Measurements from ENCODE around the gene SSR4. TPM values are rescaled to one million over a fixed set of nuclear protein-coding genes. Genes with fewer than 3 reads are reported as not detected.

Gene SSR4
- total RNA-seq, 1 experiment from 2014 or later: 203 TPM

DNA sequence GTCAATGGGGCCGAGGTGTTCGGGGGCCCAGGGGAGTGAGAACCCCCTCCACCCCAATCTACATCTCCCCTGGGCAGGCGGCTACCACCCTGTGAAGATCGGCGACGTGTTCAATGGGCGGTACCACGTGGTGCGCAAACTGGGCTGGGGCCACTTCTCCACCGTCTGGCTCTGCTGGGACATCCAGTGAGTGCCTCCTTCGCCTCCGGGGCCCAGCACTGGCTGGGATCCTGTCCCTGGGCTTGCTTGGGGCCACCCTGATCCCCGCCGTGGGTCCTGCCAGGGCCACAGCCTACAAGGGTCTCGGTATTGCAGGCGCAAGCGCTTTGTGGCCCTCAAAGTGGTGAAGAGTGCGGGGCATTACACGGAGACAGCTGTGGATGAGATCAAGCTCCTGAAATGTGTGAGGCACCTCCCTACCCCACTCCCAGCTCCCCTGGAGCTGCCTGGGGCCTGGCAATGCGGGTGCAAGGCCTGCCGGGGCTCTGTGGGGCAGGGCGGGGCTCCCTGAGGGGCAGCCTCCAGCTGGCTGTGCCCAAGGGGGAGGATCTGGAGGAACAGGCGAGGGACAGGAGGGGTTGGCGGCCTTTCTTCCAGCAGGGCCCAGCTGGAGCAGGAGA lies 12.9 kb upstream of the SSR4 start (continued):
- TF ChIP-seq NR1H2 (CRISPR knock-in tag; IDR thresholded peaks at IDR 0.05) (no peak), HMGA2 (CRISPR knock-in tag; IDR thresholded peaks at IDR 0.05) (no peak), SMAD3 (CRISPR knock-in tag; IDR thresholded peaks at IDR 0.05; ENCODE audit: borderline replicate concordance) (no peak)
- TF ChIP-seq, protein P1, sequence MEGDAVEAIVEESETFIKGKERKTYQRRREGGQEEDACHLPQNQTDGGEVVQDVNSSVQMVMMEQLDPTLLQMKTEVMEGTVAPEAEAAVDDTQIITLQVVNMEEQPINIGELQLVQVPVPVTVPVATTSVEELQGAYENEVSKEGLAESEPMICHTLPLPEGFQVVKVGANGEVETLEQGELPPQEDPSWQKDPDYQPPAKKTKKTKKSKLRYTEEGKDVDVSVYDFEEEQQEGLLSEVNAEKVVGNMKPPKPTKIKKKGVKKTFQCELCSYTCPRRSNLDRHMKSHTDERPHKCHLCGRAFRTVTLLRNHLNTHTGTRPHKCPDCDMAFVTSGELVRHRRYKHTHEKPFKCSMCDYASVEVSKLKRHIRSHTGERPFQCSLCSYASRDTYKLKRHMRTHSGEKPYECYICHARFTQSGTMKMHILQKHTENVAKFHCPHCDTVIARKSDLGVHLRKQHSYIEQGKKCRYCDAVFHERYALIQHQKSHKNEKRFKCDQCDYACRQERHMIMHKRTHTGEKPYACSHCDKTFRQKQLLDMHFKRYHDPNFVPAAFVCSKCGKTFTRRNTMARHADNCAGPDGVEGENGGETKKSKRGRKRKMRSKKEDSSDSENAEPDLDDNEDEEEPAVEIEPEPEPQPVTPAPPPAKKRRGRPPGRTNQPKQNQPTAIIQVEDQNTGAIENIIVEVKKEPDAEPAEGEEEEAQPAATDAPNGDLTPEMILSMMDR (IDR thresholded peaks at IDR 0.05): no peak
- TF ChIP-seq, protein P2, sequence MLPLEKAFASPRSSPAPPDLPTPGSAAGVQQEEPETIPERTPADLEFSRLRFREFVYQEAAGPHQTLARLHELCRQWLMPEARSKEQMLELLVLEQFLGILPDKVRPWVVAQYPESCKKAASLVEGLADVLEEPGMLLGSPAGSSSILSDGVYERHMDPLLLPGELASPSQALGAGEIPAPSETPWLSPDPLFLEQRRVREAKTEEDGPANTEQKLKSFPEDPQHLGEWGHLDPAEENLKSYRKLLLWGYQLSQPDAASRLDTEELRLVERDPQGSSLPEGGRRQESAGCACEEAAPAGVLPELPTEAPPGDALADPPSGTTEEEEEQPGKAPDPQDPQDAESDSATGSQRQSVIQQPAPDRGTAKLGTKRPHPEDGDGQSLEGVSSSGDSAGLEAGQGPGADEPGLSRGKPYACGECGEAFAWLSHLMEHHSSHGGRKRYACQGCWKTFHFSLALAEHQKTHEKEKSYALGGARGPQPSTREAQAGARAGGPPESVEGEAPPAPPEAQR (CRISPR knock-in tag; IDR thresholded peaks at IDR 0.05): no peak
- TF ChIP-seq, protein P3, sequence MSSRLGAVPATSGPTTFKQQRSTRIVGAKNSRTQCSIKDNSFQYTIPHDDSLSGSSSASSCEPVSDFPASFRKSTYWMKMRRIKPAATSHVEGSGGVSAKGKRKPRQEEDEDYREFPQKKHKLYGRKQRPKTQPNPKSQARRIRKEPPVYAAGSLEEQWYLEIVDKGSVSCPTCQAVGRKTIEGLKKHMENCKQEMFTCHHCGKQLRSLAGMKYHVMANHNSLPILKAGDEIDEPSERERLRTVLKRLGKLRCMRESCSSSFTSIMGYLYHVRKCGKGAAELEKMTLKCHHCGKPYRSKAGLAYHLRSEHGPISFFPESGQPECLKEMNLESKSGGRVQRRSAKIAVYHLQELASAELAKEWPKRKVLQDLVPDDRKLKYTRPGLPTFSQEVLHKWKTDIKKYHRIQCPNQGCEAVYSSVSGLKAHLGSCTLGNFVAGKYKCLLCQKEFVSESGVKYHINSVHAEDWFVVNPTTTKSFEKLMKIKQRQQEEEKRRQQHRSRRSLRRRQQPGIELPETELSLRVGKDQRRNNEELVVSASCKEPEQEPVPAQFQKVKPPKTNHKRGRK (CRISPR knock-in tag; IDR thresholded peaks at IDR 0.05; ENCODE audit: borderline replicate concordance): no peak

DNA sequence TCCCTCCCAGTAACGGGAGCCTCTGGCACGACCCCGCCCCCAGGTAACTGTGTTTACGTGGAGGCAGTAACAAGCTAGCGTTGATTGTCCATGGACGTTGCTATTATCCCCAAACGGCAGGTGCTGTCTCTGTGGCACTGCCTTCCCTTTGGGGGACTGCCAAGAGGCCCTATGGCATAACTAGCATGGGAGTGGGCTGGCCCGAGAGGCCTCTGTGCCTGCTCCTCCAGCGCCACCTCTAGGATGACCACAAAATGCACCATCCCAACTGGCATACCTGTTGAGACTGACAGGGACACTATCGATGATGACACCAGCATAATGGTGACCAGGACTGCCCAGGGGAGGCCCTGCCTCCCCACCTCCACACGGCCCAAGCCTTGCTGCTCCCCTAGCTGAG lies 12.2 kb upstream of the SSR4 start:
- ChIA-PET CTCF (interaction anchor here (0.9 to 1.1 kb wide), 3 partner anchors 12 to 165 kb away, joined by 5 to 6 read pairs (median 5); partner anchors contain the start of genes IDH3G and SSR4), POLR2A (no interaction called here)
- Mint-ChIP-seq H3K27ac (no peak overlapping the region), H3K36me3 (peaks cover 3% of the 10 kb centered on the region), H3K4me1 (no peaks in the 10 kb centered on the region; the same call in 1 of the 2 replicates), H3K27me3 (ENCODE audit: low read depth) (no peaks in the 10 kb centered on the region), H3K9me3 (no peaks in the 10 kb centered on the region), H3K4me3 (no peak overlapping the region)
- DNase-seq (ENCODE audit: low spot score): peak; percentile 48
- TF ChIP-seq, protein P4, sequence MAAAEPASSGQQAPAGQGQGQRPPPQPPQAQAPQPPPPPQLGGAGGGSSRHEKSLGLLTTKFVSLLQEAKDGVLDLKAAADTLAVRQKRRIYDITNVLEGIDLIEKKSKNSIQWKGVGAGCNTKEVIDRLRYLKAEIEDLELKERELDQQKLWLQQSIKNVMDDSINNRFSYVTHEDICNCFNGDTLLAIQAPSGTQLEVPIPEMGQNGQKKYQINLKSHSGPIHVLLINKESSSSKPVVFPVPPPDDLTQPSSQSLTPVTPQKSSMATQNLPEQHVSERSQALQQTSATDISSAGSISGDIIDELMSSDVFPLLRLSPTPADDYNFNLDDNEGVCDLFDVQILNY (CRISPR knock-in tag; IDR thresholded peaks at IDR 0.05): no peak
- no peak for TF ChIP-seq SMAD4 (CRISPR knock-in tag; IDR thresholded peaks at IDR 0.05)
- TF ChIP-seq, protein P5, sequence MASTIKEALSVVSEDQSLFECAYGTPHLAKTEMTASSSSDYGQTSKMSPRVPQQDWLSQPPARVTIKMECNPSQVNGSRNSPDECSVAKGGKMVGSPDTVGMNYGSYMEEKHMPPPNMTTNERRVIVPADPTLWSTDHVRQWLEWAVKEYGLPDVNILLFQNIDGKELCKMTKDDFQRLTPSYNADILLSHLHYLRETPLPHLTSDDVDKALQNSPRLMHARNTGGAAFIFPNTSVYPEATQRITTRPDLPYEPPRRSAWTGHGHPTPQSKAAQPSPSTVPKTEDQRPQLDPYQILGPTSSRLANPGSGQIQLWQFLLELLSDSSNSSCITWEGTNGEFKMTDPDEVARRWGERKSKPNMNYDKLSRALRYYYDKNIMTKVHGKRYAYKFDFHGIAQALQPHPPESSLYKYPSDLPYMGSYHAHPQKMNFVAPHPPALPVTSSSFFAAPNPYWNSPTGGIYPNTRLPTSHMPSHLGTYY (CRISPR knock-in tag; IDR thresholded peaks at IDR 0.05): no peak
- no peak for TF ChIP-seq RELA (CRISPR knock-in tag; IDR thresholded peaks at IDR 0.05; ENCODE audit: borderline replicate concordance)
- TF ChIP-seq, protein P6, sequence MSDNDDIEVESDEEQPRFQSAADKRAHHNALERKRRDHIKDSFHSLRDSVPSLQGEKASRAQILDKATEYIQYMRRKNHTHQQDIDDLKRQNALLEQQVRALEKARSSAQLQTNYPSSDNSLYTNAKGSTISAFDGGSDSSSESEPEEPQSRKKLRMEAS (CRISPR knock-in tag; IDR thresholded peaks at IDR 0.05): no peak
- TF ChIP-seq, protein P7, sequence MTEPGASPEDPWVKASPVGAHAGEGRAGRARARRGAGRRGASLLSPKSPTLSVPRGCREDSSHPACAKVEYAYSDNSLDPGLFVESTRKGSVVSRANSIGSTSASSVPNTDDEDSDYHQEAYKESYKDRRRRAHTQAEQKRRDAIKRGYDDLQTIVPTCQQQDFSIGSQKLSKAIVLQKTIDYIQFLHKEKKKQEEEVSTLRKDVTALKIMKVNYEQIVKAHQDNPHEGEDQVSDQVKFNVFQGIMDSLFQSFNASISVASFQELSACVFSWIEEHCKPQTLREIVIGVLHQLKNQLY (CRISPR knock-in tag; IDR thresholded peaks at IDR 0.05): no peak
- TF ChIP-seq SOX15 (CRISPR knock-in tag; IDR thresholded peaks at IDR 0.05): no peak
- TF ChIP-seq MYBL2 (CRISPR knock-in tag; IDR thresholded peaks at IDR 0.05): no peak
- TF ChIP-seq, protein P8, sequence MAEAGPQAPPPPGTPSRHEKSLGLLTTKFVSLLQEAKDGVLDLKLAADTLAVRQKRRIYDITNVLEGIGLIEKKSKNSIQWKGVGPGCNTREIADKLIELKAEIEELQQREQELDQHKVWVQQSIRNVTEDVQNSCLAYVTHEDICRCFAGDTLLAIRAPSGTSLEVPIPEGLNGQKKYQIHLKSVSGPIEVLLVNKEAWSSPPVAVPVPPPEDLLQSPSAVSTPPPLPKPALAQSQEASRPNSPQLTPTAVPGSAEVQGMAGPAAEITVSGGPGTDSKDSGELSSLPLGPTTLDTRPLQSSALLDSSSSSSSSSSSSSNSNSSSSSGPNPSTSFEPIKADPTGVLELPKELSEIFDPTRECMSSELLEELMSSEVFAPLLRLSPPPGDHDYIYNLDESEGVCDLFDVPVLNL (CRISPR knock-in tag; IDR thresholded peaks at IDR 0.05; ENCODE audit: borderline replicate concordance, low read depth): no peak
- no peak for TF ChIP-seq NR3C1 (CRISPR knock-in tag; conservative IDR thresholded peaks at IDR 0.05; ENCODE audit: low read depth)
- ATAC-seq: peak; percentile 36

All from WTC11 (cell line).